ENCODE data around the gene FOXA1. TPM values are rescaled to one million over a fixed set of nuclear protein-coding genes. Genes with fewer than 3 reads are reported as not detected.
A peak's percentile ranks its signal among the peaks of the same experiment; 100 is the strongest.

Gene FOXA1
- total RNA-seq, 4 donors from 2014 or later = 0.09 to 0.44 TPM; not detected in 2

- intact Hi-C loops (cut with DNase I; ENCODE audit: low total_unique reads) (no loop called here), in situ Hi-C loops (cut with MboI; ENCODE audit: low sequenced_read_pairs in 4 of 4) (loop anchor here in 2 of 4 donors (25.0 kb wide), 2 partner anchors 921 to 1071 kb away; partner anchors contain the start of genes NKX2-1 (in 1 of the 2) and PAX9 (in 1 of the 2))
- DNase-seq = no peak
- Histone ChIP-seq H3K36me3 (no peaks in the 10 kb centered on the region), H3K27me3 (peaks cover 60 to 83% (median 71%) of the 10 kb centered on the region in 3 donors), H3K4me1 (peaks cover 5 to 16% of the 10 kb centered on the region in 2 donors), H3K27ac (no peak overlapping the region), H3K4me3 (peak overlapping the region in 1 of 4 donors; percentile 13), H3K9me3 (no peaks in the 10 kb centered on the region)
- TF ChIP-seq POLR2A (IDR thresholded peaks at IDR 0.05) = no peak
- TF ChIP-seq CTCF (IDR thresholded peaks at IDR 0.05 in 4 of 5, conservative IDR thresholded peaks at IDR 0.05 in 1 of 5) = no peak
- no peak for ATAC-seq
Observed at GRCh38 chr14:37583358-37584210, 11.5 kb downstream of the FOXA1 start.

- in situ Hi-C loops (cut with MboI; ENCODE audit: low sequenced_read_pairs in 4 of 4) (loop anchor here in 2 of 4 donors (25.0 kb wide), 2 partner anchors 918 to 1068 kb away; partner anchors contain the start of genes NKX2-1 (in 1 of the 2) and PAX9 (in 1 of the 2)), intact Hi-C loops (cut with DNase I; ENCODE audit: low total_unique reads) (no loop called here)
- H3K27me3 ChIP-seq = peaks cover 26 to 57% (median 56%) of the 10 kb centered on the region in 3 donors
- TF ChIP-seq POLR2A (IDR thresholded peaks at IDR 0.05) = no peak
- no peak for TF ChIP-seq CTCF (IDR thresholded peaks at IDR 0.05 in 4 of 5, conservative IDR thresholded peaks at IDR 0.05 in 1 of 5)
- no peak overlapping the region for H3K27ac ChIP-seq
- no peak overlapping the region for H3K4me3 ChIP-seq
- H3K9me3 ChIP-seq = no peaks in the 10 kb centered on the region
- DNase-seq = no peak
- no peak for ATAC-seq
- peaks cover 0 to 8% of the 10 kb centered on the region in 2 donors for H3K4me1 ChIP-seq
- no peaks in the 10 kb centered on the region for H3K36me3 ChIP-seq
Observed at GRCh38 chr14:37580146-37580545, 14.9 kb downstream of the FOXA1 start.

DNA sequence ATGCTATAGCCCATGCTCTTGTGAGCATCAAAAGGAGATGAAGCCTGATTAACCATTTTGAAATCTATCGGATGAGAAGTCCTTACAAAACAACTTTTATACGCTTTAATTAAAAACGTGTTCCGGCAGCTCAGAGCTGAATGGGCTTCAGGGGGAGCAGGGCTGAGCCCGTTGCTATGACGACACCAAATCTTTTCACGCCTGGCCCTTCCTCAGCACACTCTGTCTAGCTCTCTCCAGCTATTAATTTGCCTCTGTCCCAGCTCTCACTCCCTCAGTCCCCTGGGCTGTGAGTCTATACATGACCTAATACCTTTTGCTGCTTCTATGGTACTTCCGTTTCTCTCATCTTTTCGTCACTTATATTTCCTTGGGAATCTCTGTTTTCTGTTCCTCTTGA lies 15.8 kb downstream of the FOXA1 start:
- Histone ChIP-seq H3K27me3 (peaks cover 17 to 52% (median 48%) of the 10 kb centered on the region in 3 donors), H3K4me1 (no peaks in the 10 kb centered on the region), H3K27ac (no peak overlapping the region), H3K4me3 (no peak overlapping the region), H3K9me3 (no peaks in the 10 kb centered on the region), H3K36me3 (no peaks in the 10 kb centered on the region)
- DNase-seq = no peak
- in situ Hi-C loops (cut with MboI; ENCODE audit: low sequenced_read_pairs in 4 of 4) = loop anchor here in 2 of 4 donors (25.0 kb wide), 2 partner anchors 917 to 1067 kb away; partner anchors contain the start of genes NKX2-1 (in 1 of the 2) and PAX9 (in 1 of the 2)
- TF ChIP-seq CTCF (IDR thresholded peaks at IDR 0.05 in 4 of 5, conservative IDR thresholded peaks at IDR 0.05 in 1 of 5) (no peak), POLR2A (IDR thresholded peaks at IDR 0.05) (no peak)
- intact Hi-C loops (cut with DNase I; ENCODE audit: low total_unique reads) = no loop called here
- no peak for ATAC-seq

DNA sequence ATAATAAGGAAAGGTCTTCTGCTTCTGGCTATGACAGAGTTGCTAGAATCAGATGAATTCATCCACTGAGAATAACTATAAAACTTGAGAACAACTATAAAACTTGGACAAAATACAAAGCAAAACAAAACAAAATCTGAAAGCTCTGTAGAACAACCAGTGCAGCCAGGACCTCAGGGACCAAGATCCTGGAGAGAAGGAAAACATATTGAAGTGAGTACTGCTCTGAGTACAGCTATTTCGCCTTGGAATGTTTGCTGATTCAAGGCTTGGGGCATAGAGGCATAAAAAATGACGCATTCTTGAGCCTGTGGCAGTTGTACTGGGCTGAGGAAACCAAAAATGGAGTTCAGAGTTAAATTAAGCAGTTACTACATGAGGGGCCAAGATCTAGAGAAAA lies 21.7 kb downstream of the FOXA1 start:
- Histone ChIP-seq H3K4me3 (no peak overlapping the region), H3K27me3 (peaks cover 0 to 31% (median 12%) of the 10 kb centered on the region in 3 donors), H3K9me3 (no peaks in the 10 kb centered on the region), H3K4me1 (no peaks in the 10 kb centered on the region), H3K36me3 (no peaks in the 10 kb centered on the region), H3K27ac (no peak overlapping the region)
- in situ Hi-C loops (cut with MboI; ENCODE audit: low sequenced_read_pairs in 4 of 4) = no loop called here
- no peak for TF ChIP-seq CTCF (IDR thresholded peaks at IDR 0.05 in 4 of 5, conservative IDR thresholded peaks at IDR 0.05 in 1 of 5)
- TF ChIP-seq POLR2A (IDR thresholded peaks at IDR 0.05) = no peak
- intact Hi-C loops (cut with DNase I; ENCODE audit: low total_unique reads) = no loop called here
- no peak for DNase-seq
- no peak for ATAC-seq

Measured in gastrocnemius medialis (tissue), 4 donors.